H1 (cell line): ENCODE measurements around the gene EIF3B.

Experiments
- BCL11A ChIP-seq, 2 experiments: IDR thresholded peaks; one replicate each; pipeline ENCODE4 v1.6.1; 2011; ENCODE audit warnings: low read depth in 2 of 2, low read length in 2 of 2, mild to moderate bottlenecking in 2 of 2
- EZH2 ChIP-seq: fragments of 200-600 bp; sonication (generic); IDR thresholded peaks from 2 replicates; pipeline ENCODE4 v1.7.1; 2012; ENCODE audit warnings: low read depth, mild to moderate bottlenecking, moderate library complexity, low read length, inconsistent platforms; ENCODE audit not compliant: severe bottlenecking
- NANOG ChIP-seq: IDR thresholded peaks from 2 replicates; pipeline ENCODE4 v1.6.1; 2011; ENCODE audit warnings: low read length, low read depth, mild to moderate bottlenecking, inconsistent platforms; ENCODE audit not compliant: insufficient read depth, poor library complexity, severe bottlenecking
- POLR2A ChIP-seq, 2 experiments: IDR thresholded peaks; 1 replicate in 1 of 2; 2 replicates in 1 of 2; pipeline ENCODE4 v1.6.1; 2011; ENCODE audit warnings: low read depth in 2 of 2, low read length in 2 of 2, mild to moderate bottlenecking in 2 of 2; ENCODE audit errors: control extremely low read depth in 1 of 2
- TAF1 ChIP-seq: IDR thresholded peaks from 2 replicates; pipeline ENCODE4 v1.6.1; 2011; ENCODE audit warnings: mild to moderate bottlenecking, low read depth, low read length
- TCF12 ChIP-seq: IDR thresholded peaks from 2 replicates; pipeline ENCODE4 v1.6.1; 2011; ENCODE audit warnings: low read depth, mild to moderate bottlenecking, low read length
- YY1 ChIP-seq: IDR thresholded peaks from 2 replicates; pipeline ENCODE4 v1.6.1; 2011; ENCODE audit warnings: low read depth, mild to moderate bottlenecking, low read length
- ZNF274 ChIP-seq: IDR thresholded peaks from 2 replicates; pipeline ENCODE4 v1.7.0; 2012; ENCODE audit warnings: low read length, borderline replicate concordance; ENCODE audit errors: extremely low read depth
- TF ChIP-seq, protein P1 (sequence below), 3 experiments: IDR thresholded peaks; 1 replicate in 2 of 3; 2 replicates in 1 of 3; pipeline versions ENCODE4 v1.5.1 to v1.6.1; 2011; ENCODE audit warnings: low read length in 3 of 3, mild to moderate bottlenecking in 3 of 3, inconsistent platforms in 2 of 3, low read depth in 1 of 3, moderate library complexity in 1 of 3; ENCODE audit not compliant: insufficient read depth in 1 of 3; ENCODE audit errors: control extremely low read depth in 1 of 3
- TF ChIP-seq, protein P2 (sequence below): fragments of 300-600 bp; sonication (generic); IDR thresholded peaks from 2 replicates; pipeline ENCODE4 v1.7.1; 2012; ENCODE audit warnings: low read length, moderate library complexity, mild to moderate bottlenecking, inconsistent platforms; ENCODE audit not compliant: insufficient replicate concordance

DNA sequence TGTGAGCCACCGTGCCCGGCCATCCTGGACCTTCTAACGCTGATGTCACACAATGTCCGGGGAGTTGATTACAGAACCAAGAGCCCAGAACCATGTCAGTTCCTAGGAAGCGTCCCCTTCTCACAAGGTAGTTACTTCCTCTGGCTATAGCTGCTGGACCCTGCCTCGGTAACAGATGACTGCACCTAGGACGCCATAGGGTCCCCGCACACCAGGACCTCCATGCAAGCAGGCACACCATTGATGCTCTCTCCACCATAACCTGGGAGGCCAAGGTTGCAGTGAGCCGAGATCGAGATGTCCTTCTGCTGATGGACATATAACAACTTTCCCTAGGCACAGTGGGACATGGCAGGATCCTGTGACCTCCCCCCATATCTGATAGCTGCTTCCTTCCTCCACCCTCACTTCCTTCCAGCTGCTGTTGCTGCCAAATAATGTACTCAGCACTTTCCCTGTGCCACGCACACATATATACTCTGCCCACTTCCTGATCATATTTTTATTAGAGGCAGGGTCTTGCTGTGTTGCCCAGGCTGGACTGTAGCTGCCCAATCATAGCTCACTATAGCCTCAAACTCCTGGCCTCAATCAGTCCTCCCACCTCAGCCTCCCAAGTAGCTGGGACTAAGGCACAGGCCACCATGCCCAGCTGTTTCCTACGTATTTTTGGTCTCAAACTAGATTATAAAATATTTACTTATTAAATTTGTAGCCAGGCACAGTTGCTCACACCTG lies 36.9 kb upstream of the EIF3B start:
- TF ChIP-seq, protein P1, sequence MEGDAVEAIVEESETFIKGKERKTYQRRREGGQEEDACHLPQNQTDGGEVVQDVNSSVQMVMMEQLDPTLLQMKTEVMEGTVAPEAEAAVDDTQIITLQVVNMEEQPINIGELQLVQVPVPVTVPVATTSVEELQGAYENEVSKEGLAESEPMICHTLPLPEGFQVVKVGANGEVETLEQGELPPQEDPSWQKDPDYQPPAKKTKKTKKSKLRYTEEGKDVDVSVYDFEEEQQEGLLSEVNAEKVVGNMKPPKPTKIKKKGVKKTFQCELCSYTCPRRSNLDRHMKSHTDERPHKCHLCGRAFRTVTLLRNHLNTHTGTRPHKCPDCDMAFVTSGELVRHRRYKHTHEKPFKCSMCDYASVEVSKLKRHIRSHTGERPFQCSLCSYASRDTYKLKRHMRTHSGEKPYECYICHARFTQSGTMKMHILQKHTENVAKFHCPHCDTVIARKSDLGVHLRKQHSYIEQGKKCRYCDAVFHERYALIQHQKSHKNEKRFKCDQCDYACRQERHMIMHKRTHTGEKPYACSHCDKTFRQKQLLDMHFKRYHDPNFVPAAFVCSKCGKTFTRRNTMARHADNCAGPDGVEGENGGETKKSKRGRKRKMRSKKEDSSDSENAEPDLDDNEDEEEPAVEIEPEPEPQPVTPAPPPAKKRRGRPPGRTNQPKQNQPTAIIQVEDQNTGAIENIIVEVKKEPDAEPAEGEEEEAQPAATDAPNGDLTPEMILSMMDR (IDR thresholded peaks at IDR 0.05; ENCODE audit: control extremely low read depth in 1 of 3, insufficient read depth in 1 of 3, low read depth in 1 of 3, low read length in 3 of 3) = no peak
- TF ChIP-seq EZH2 = no peak
- no peak for TF ChIP-seq NANOG
- TF ChIP-seq YY1 = no peak
- no peak for TF ChIP-seq BCL11A (IDR thresholded peaks at IDR 0.05; ENCODE audit: low read depth in 2 of 2, low read length in 2 of 2)
- no peak for TF ChIP-seq POLR2A (IDR thresholded peaks at IDR 0.05; ENCODE audit: control extremely low read depth in 1 of 2, low read depth in 2 of 2, low read length in 2 of 2)
- TF ChIP-seq, protein P2, sequence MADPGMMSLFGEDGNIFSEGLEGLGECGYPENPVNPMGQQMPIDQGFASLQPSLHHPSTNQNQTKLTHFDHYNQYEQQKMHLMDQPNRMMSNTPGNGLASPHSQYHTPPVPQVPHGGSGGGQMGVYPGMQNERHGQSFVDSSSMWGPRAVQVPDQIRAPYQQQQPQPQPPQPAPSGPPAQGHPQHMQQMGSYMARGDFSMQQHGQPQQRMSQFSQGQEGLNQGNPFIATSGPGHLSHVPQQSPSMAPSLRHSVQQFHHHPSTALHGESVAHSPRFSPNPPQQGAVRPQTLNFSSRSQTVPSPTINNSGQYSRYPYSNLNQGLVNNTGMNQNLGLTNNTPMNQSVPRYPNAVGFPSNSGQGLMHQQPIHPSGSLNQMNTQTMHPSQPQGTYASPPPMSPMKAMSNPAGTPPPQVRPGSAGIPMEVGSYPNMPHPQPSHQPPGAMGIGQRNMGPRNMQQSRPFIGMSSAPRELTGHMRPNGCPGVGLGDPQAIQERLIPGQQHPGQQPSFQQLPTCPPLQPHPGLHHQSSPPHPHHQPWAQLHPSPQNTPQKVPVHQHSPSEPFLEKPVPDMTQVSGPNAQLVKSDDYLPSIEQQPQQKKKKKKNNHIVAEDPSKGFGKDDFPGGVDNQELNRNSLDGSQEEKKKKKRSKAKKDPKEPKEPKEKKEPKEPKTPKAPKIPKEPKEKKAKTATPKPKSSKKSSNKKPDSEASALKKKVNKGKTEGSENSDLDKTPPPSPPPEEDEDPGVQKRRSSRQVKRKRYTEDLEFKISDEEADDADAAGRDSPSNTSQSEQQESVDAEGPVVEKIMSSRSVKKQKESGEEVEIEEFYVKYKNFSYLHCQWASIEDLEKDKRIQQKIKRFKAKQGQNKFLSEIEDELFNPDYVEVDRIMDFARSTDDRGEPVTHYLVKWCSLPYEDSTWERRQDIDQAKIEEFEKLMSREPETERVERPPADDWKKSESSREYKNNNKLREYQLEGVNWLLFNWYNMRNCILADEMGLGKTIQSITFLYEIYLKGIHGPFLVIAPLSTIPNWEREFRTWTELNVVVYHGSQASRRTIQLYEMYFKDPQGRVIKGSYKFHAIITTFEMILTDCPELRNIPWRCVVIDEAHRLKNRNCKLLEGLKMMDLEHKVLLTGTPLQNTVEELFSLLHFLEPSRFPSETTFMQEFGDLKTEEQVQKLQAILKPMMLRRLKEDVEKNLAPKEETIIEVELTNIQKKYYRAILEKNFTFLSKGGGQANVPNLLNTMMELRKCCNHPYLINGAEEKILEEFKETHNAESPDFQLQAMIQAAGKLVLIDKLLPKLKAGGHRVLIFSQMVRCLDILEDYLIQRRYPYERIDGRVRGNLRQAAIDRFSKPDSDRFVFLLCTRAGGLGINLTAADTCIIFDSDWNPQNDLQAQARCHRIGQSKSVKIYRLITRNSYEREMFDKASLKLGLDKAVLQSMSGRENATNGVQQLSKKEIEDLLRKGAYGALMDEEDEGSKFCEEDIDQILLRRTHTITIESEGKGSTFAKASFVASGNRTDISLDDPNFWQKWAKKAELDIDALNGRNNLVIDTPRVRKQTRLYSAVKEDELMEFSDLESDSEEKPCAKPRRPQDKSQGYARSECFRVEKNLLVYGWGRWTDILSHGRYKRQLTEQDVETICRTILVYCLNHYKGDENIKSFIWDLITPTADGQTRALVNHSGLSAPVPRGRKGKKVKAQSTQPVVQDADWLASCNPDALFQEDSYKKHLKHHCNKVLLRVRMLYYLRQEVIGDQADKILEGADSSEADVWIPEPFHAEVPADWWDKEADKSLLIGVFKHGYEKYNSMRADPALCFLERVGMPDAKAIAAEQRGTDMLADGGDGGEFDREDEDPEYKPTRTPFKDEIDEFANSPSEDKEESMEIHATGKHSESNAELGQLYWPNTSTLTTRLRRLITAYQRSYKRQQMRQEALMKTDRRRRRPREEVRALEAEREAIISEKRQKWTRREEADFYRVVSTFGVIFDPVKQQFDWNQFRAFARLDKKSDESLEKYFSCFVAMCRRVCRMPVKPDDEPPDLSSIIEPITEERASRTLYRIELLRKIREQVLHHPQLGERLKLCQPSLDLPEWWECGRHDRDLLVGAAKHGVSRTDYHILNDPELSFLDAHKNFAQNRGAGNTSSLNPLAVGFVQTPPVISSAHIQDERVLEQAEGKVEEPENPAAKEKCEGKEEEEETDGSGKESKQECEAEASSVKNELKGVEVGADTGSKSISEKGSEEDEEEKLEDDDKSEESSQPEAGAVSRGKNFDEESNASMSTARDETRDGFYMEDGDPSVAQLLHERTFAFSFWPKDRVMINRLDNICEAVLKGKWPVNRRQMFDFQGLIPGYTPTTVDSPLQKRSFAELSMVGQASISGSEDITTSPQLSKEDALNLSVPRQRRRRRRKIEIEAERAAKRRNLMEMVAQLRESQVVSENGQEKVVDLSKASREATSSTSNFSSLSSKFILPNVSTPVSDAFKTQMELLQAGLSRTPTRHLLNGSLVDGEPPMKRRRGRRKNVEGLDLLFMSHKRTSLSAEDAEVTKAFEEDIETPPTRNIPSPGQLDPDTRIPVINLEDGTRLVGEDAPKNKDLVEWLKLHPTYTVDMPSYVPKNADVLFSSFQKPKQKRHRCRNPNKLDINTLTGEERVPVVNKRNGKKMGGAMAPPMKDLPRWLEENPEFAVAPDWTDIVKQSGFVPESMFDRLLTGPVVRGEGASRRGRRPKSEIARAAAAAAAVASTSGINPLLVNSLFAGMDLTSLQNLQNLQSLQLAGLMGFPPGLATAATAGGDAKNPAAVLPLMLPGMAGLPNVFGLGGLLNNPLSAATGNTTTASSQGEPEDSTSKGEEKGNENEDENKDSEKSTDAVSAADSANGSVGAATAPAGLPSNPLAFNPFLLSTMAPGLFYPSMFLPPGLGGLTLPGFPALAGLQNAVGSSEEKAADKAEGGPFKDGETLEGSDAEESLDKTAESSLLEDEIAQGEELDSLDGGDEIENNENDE = no peak
- TF ChIP-seq TAF1 = no peak
- no peak for TF ChIP-seq TCF12
- no peak for TF ChIP-seq ZNF274
